GM19397 (cell line): ENCODE results near the gene FLOT2.
"Not testable (repeated sequence)": the region's sequence is repeated elsewhere in the genome, so short reads cannot be mapped to it uniquely, and the experiment has no call there.

Source experiments
- ATAC-seq: cut with Tn5 transposase; IDR thresholded peaks from one replicate; pipeline ENCODE4 v1.9.1; 2021; ENCODE audit warnings: mild to moderate bottlenecking, moderate library complexity; ENCODE audit not compliant: unreplicated experiment

FLOT2 gene, protein sequence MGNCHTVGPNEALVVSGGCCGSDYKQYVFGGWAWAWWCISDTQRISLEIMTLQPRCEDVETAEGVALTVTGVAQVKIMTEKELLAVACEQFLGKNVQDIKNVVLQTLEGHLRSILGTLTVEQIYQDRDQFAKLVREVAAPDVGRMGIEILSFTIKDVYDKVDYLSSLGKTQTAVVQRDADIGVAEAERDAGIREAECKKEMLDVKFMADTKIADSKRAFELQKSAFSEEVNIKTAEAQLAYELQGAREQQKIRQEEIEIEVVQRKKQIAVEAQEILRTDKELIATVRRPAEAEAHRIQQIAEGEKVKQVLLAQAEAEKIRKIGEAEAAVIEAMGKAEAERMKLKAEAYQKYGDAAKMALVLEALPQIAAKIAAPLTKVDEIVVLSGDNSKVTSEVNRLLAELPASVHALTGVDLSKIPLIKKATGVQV

DNA sequence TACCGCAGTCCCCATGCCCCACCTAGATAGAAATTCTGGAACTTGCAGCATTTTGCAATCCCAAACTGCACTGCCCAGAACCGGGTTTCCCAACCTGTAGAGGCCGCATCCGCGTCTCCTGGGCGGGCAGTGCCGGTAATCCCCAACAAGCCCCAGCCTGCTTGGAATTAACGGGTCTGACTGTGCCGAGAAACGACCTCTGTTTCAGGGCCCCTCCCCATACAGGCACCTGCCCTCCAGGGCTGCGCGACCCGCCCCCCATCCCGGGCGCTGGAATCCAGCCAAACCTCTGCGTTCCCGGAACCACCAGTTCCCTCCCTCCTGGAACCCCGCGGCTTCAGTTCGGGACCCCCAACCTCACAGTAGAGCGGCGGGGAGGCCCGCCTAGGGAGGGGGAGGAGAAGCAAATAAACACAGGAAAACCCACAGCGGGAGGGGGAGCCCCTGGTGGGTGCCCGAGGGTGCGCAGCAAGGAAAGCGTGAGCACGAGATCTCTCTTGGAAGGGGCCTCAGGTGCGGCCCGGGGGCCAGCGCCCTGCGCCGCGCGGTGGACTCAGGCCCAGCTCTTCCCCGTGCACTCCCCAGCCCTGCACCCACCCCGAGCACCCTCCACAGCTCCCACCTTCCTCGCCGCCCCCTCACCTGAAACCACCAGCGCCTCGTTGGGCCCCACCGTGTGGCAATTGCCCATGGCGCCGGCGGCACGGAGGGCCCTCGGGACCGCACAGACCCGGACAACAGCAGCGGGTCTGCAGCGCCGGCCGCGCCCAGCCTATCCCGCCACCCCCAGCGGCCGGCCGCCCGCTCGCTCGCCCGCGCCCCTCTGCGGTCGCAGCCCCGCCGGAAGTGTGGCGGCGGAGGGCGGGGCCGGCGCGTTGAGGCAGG lies at the start of gene FLOT2:
Gene FLOT2 (minus strand): TSS at position 850 of the 885 bp plus-strand sequence. CDS start 159 bp downstream, at position 691.
- no peak for ATAC-seq

DNA sequence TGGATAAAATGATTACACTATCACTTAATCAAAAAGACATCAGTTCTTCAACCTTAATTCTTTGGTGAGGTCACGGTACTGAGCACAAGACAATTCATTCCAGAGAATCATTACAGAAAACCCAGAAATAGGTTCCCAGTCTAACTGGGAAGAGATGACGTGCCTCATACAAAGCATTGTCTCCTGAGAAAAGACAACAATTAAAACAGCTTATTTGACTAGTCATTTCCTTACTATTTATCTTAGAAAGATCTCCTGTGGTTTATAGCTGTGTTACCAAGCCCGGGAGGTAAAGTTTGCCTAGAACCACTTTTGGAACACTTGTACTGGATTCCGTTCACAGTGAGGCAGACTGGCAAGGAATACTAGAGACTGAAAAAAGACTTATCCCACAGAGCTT lies 48.7 kb upstream of the FLOT2 start:
- ATAC-seq: no peak

DNA sequence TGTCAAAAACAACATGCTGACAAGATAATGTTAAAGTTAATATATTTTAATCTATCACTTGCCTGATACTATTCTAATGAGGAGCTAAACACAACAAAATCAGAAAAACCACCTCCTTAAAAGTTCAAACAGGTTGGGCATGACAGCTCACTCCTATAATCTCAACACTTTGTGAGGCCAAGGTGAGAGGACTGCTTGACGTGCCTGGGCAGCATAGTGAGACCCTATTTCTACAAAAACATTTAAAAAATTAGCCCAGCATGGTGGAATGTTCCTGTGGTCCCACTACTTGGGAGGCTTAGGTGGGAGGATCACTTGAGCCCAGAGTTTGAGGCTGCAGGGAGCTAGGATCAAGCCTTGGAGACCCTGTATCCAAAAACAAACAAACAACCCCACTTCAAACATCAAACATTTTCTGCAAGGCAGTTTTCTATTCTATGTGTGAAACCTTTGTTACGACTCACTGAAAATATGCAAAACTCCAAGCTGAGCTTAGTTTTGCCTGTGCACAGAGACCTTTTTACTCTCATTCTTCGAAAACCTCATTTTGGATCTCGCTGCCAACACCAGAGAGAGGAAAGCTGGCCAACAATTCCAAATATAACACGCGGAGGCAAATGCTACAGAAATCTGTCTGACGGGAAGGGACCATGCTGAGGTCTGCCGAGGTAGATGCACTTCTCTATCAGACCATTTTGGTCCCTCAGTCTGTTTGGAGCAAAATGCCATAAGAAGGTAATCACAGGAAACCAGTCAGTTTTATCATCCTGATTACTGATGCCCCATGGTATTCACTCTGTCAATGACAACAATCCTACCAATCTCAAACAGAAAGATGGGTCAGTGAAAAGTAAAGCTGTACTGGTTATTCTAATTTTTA lies 47.6 kb upstream of the FLOT2 start:
- ATAC-seq: no peak

DNA sequence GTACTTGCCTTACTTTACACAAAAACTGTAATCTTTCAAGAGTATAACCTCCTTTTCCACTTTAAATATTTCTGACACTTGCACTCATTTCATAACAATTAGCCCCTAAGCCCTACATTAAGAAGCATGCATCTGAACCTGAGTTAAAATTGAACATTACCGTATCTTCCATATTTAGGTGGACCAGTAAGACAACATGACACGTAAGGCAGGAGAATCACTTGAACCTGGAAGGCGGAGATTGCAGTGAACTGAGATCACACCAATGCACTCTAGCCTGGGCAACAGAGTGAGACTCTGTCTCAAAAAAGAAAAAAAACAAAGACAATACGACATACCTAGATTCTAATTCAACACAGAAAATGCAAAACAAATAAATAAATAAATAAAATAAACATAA lies 46.8 kb upstream of the FLOT2 start:
- ATAC-seq: no peak

DNA sequence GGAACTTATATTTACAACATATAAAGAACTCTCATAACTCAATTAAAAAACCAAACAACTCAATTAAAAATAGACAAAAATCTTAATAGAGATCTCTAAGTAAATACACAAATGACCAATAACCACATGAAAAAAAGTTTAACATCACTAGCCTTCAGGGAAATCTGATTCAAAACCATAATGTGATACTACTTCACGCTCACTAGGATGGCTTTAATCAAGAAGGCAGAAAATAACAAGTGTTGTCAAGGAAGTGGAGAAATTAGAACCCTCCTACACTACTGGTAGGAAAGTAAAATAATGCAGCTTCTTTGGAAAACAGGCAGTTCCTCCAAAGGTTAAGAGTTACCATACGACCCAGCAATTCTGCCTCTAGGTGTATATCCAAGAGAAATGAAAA lies 45.4 kb upstream of the FLOT2 start:
- no peak for ATAC-seq

DNA sequence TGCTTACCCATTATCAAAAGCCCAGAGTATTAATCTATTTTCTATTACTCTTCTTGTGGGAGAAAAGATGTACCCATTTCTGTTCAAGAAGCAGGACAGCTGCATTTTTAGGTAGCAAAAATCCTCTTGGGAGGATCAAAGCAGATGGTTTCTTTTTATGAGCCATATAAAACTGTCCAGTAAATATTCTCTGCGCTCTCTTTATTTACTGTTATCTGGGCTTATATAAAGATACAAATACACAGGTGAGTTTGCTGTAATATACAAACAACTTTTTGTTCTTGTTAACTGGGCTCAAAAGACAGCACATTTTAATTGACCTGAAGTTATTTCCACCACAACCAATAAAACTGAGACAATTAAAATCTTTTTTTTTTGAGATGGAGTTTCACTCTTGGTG lies 43.7 kb upstream of the FLOT2 start:
- no peak for ATAC-seq

DNA sequence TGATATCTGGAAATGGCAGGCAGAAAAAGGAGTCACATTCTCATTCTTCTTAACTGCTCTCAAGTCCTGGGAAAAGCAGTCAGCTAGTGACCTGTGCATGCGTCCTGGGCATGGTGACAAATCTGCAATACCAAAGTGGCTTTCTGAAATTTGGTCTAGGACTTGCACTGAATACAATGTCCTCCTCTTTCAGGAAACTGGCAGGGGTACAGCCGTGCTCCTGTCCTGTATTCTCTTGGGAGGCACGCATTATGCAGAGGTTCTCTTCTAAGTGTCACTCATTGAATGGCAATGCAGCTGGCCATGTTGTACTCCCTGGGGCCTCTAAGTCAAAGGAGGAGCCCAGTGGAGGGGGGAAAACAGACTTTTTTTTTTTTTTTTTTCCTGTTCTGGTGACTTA lies 43.1 kb upstream of the FLOT2 start:
- no peak for ATAC-seq

DNA sequence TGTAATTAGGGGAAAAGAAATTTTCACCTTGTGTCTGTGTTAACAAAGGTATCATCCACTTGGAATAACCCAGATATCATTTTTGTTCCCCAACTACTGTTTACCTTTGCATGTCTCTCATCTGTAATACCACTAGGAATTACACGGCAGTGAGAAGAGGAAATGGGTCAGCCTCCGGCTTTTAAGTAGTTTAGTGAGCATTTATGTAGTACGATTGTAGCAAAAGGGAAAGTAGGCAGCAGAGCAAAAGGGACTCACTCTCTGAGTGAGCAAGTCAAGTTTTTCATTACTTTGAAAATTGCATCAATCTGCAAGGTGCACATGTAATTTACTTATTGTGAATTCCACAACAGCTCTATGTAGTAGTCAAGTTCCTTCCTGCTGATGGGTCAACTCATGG lies 42.6 kb upstream of the FLOT2 start:
- no peak for ATAC-seq

DNA sequence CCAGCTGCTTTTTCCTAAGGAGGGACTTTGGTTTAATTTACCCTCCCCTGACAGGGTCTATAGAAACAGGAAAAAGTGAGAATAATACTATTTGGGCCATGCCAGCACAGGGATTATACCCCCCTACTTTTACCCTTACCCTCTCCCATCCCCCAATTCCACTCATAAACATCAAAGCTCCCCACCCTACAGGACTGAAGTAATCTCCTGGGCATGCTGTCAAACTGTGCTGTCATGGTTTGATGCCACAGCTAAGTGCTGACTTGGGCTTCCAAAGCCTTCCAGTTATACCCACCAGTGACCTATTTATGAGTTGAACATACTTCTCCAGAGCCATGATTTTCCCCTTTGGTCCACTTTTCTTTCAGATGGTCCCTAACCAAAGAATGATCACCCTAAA lies 41.0 kb upstream of the FLOT2 start:
- ATAC-seq: no peak

DNA sequence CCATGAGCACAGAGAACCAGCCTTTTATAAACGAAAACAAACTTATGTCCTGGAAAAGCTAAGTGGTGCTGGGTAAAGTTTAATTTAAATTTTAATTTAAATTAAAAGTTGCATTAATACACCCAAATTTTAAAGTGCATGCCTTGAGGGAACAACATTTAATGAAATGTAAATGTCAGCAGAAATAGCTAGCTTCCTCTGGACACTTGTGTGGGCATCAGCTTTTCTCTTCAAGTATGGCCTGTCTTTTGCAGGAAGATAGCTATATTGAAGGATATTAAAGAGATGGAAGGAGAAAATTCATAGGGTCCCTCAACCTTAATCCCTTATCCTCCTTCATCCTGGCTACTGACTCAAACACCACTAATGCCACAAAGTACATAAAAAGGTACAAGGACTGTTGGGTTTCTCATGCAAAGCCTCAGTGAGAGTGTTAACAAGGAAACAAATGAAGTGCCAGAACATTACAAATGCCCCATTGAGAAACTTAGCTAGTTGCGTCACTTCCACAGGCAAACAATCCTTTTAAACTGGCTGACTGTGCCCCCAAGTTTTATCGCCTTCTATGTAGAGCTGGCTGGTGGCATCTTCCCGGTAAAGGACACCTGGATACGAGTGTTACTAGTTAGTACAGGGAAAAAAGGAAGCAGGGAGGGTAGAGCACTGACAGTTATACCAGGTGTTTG lies 39.7 kb upstream of the FLOT2 start:
- ATAC-seq: no peak

DNA sequence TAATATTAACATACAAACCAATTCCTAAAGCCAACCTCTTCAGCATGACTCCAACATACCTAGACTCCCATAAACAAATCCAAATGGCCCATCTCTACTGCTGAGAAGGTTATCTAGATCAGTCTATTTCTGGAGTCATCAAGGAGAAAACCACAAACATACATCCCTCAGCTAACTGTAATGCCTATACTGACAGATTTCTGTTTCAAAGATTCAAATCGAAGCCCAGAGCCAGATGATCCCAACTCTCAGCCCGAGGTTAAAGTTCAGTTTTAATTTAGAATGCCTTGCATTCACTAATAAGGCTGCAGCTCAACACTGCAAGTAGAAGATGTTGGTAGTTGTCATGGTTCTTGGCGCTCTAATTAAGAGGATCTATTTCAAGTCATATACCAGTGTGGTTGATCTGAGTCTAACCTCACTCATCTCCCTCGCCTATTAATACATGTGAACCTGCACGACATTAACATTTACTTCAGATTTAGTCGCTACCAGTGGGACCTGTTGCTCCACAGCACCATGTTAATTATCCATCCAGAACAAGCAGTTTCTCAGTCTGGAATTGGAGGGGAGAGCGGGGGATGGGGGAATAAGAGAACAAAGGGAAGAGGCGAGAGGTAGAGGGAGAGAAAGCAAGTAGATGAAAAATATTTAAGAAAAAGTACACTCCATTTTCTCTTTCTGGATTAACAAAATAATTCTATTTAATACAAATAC lies 38.4 kb upstream of the FLOT2 start:
- ATAC-seq: no peak

DNA sequence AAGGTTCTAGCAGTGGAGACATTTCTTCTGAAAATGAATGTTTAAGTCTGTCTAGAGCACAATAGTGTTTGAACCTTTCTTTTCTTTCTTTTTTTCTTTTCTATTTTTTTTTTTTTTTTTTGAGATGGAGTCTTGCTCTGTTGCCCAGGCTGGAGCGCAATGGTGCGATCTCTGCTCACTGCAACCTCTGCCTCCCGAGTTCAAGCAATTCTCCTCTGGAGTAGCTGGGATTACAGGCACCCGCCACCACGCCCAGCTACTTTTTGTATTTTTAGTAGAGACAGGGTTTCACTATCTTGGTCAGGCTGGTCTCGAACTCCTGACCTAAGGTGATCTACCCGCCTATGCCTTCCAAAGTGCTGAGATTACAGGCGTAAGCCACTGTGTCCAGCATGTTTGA lies 37.0 kb upstream of the FLOT2 start:
- ATAC-seq: not testable (repeated sequence)

DNA sequence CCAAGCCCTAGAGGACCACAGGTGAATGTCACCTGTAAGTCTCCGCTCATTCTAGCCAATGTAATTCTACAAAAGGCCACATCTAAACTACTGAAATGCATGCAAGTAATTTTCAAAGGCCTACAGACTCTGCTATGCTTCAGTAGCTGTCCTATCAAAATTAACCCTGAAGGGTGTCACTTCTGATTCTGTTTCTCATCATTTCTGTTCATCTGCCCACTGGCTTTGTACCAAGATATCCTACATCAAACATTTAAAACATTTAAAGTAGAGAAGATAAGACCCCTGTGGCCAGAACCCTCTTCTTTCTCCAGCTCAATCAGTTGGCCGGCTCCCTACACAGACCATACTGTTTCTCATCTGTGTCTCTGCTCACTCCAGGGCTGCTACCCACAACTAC lies 32.3 kb upstream of the FLOT2 start:
- ATAC-seq: no peak

DNA sequence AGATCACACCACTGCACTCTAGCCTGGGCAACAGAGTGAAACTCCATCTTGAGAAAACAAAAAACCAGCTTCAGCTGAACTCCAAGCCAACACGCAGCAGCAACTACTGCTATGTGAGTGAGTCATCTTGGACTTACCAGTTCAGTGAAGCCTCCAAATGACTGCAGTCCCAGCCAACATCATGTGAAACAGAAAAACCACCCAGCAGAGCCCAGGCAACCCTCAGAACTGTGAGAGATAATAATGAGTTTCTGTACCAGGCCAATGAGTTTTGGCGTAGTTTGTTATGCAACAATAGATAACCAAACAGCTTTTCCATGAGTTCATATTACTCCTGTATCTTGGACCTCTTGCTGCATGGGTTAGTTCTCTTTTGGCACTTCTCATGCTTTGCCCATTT lies 30.5 kb upstream of the FLOT2 start:
- ATAC-seq: no peak

DNA sequence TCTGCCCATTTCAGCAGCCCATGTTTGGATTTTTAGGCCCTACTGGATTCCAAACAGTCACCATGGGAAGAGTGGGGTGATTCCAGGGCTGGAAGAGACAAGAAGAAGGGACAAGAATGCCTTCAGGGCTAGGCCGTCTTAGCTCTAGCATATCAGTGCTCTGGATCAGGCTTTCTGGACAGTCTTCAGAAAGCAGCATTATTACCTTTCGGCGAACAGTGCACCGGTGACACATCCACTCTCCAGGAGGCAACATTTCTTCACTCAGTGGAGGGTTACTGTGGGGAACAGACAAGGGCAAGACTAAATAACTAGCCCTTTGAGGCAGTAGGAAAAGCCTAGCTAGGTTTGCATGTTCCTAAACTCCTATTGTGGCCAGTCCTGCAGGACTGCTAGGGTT lies 29.3 kb upstream of the FLOT2 start:
- no peak for ATAC-seq

DNA sequence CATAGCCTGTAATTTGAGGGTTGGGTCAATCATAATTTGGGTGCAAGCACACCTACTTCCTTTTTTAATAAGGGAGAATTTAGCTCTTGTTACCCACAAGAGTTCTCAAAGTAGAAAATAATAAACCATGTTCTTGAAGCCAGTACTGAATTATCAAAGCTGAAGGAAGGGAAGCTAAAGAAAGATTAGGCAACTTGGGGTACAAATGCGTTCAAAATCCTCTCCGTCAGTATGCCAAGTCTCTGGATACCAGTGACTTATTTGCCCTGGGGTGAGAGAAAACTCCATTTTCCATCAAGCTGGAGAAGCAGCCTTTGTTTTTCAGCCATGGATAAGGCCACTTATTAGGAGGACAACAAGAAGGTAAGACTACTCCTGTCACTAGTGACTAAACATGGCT lies 28.8 kb upstream of the FLOT2 start:
- no peak for ATAC-seq

DNA sequence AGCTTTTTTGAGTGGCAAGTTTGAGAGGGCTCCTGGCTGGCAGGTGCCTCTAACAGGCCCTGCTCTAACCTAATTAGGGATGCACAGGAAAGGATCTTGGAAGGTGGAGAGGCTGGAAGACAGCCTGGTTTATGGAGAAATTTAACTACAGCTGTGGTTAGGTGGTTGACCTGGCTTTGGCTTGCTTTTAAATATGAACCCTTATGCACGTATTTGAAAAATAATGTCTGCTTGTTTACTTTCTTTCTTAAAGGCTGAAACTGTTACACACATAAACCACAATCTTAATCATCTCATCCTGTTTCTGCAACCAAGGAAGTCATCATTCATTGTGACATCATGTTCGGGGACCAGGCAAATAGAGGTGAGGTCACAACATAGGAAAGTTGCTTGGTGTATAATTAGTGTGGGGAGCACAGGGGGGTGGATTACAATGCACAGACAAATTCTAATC lies 28.4 kb upstream of the FLOT2 start:
- no peak for ATAC-seq

DNA sequence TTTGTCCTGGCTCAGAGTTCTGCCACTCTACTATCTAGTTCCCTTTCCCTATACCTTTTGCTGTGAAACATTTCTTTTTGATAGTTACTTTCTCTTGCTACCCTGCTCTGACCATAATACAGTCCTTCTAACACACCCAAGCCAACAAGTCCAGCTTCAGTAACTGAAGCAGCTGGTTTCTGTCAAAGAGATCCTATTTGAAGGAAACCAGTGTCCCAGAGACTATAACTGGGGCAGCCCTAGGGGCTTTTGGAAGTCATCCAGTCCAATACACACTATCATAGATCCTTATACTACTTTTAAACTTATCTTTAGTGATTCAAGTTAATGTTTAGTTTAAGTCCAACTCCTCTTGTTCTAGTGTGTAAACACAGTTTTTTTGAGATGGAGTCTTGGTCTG lies 22.7 kb upstream of the FLOT2 start:
- no peak for ATAC-seq

DNA sequence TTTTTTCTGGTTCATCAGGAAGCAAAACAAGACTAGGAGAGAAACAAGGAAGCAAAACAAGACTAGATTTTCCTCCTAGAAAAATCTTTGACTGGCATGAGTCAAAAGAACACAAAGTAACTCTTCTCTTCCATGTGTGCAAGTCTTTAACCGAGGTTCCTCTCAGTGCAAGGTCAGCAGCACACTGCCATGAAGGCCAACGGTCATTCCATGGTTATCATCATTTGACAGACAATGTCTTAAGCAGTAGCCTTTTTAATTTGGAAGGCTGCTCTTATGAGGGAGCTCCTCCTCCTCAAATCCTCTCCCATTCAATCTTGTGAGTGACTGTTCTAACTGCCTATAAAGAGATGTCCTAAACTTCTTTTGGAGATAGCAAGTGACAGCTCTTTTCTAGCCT lies 20.8 kb upstream of the FLOT2 start:
- no peak for ATAC-seq

DNA sequence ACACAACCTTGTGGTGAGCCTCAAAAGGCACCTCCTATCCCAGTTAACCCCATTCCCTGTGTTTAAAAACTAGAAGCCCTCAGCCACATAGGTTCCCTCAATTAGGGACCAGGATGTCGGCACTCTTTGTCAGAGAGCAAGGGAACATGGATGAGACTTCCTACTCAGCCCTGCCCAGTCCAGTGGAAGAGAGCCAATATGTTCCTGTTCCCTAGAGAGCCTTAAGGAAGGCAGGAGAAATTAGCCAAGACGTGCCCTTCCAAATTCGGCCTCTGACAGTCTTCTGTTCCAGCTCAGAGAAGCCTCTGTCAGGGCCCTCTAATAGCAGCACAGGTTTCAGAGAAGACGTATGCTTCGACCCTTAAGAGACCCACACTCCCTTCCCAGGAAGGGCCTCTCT lies 19.9 kb upstream of the FLOT2 start:
- no peak for ATAC-seq
